OCI-LY7 (cell line): ENCODE results near the gene MYOF.

Experiments used
- CTCF ChIP-seq: fragments of 200-600 bp; sonication (generic); conservative IDR thresholded peaks from 2 replicates; pipeline ENCODE4 v1.5.1; 2014; ENCODE audit warnings: mild to moderate bottlenecking, antibody characterized with exemption, low read length, moderate library complexity, mixed read lengths
- EZH2phosphoT487 ChIP-seq: fragments of 200-600 bp; sonication (generic); IDR thresholded peaks from 2 replicates; pipeline ENCODE4 v1.6.1; 2018; ENCODE audit warnings: low read depth, borderline replicate concordance, mild to moderate bottlenecking, mixed run types, antibody characterized with exemption, low read length, moderate library complexity, mixed read lengths

DNA sequence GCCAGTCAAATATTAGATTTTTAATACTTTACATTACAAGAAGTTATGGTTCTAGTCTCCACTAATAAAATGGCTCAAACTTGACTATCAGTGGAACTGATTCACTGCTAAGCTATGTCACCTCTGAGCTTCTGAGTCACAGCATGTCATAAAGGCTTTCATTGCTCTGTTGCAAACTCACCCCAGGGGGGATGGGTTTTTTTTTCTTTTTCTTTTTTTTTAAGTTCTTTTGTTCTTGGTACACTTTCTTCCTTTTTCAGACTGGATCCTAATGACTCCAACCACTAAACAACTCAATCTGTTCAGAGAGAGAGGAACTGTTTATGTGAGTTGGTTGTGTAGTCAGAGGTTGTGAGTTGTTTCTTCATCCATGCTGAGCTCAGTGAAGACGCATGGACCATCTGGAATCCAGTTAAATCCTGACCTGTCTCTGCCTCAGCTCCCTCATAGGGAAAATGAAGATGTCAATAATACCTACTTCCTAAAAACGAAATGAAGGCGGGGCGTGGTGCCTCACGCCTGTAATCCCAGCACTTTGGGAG, 11.0 kb downstream of the MYOF start:
- no peak for TF ChIP-seq EZH2phosphoT487
- TF ChIP-seq CTCF = no peak
